LNCaP clone FGC (cell line): Measurements from ENCODE around the gene FBXO48.

Experiments used
- DNase-seq: peaks from one replicate; pipeline ENCODE4 v3.0.0-alpha.2; 2011; ENCODE audit warnings: low read depth
- H3K4me3 ChIP-seq: 2 replicates; pipeline ENCODE4 v1.5.1; 2011; ENCODE audit warnings: mild to moderate bottlenecking, low read depth, low read length, control low read depth
- CTCF ChIP-seq: IDR thresholded peaks from 2 replicates; pipeline ENCODE4 v1.5.1; 2012; ENCODE audit warnings: mild to moderate bottlenecking; ENCODE audit not compliant: control insufficient read depth, insufficient read depth; ENCODE audit errors: extremely low read depth

The FBXO48 gene

GRCh38 chr2:68463287-68463877 lies 3.7 kb downstream of the FBXO48 start:
- H3K4me3 ChIP-seq: no peak overlapping the region
- TF ChIP-seq CTCF: peak; percentile 58
- DNase-seq: peak; percentile 31

- no peak for DNase-seq
- TF ChIP-seq CTCF: no peak
- no peak overlapping the region for H3K4me3 ChIP-seq
Measured at GRCh38 chr2:68458981-68459380, 8.1 kb downstream of the FBXO48 start.

GRCh38 chr2:68456198-68456597 lies 10.9 kb downstream of the FBXO48 start:
- no peak for DNase-seq
- TF ChIP-seq CTCF: no peak
- H3K4me3 ChIP-seq: no peak overlapping the region

GRCh38 chr2:68454719-68455118 lies 12.4 kb downstream of the FBXO48 start:
- TF ChIP-seq CTCF: no peak
- no peak for DNase-seq
- H3K4me3 ChIP-seq: no peak overlapping the region

GRCh38 chr2:68453761-68454360 lies 13.2 kb downstream of the FBXO48 start:
- no peak for DNase-seq
- no peak overlapping the region for H3K4me3 ChIP-seq
- no peak for TF ChIP-seq CTCF

GRCh38 chr2:68452158-68452900 lies 14.8 kb downstream of the FBXO48 start:
- TF ChIP-seq CTCF: no peak
- no peak for DNase-seq

More at GRCh38 chr2:68452158-68452900, 14.8 kb downstream of the FBXO48 start:
- H3K4me3 ChIP-seq: no peak overlapping the region
